Head of caudate nucleus (tissue), 42 donors: ENCODE results near the gene LIN28A.

Experiments
- DNase-seq, 42 donors: peaks; one replicate each; pipeline versions ENCODE4 v3.0.0 to v3.0.0-alpha.2; 2020 to 2021; ENCODE audit warnings: mixed read lengths in 7 of 42
- intact Hi-C: fragments of 100-400 bp; cut with DNase I; formaldehyde crosslinking; loops from one replicate; pipeline ENCODE4 v1.15.0; 2022

LIN28A gene

DNA sequence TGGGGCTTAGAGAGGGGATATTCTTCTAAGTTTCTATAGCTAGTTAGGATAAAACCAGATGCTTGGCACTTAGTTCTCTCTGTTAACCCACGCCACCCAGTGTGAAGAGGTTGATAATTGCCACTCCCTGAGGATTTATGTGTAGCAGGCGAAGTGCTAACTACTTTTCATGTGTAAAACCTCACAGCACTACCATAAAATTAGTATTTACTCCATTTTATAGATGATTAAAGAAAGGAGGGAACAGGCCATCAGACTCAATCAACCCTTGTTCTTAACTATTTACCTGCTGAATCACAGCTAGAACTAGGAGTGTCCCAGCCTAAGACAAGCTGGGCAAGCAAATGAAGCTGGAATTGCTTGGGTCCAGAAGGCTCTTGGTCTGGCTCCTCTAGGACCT, 8.9 kb downstream of the LIN28A start:
- intact Hi-C loops: no loop called here

DNA sequence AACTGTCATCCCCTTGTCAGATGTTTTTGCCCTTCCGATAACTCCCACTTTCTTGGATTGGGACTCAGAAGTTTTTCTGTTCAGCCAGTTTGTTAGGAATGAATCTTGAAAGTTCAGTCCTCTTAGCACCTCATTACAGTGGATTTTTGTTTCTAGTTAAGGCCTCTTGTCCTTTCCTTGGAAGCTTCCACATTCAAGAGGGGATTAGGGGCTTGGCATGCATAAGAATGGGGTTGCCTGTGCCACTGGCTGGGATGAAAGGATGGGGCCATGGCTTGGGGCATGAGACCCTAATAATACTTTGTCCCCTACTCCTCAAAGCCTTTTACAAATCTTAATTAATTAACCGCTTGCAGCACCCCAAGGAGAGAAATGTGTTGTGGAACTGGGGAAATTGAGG, 19.1 kb downstream of the LIN28A start:
- intact Hi-C loops: loop anchor here (5.0 kb wide), 1 partner anchor 43 kb away; the partner anchor contains the start of gene HMGN2
- DNase-seq: no peak

More for the DNA sequence above, 8.9 kb downstream of the LIN28A start:
- DNase-seq: peak in 1 of 42 donors; percentile 22

DNA sequence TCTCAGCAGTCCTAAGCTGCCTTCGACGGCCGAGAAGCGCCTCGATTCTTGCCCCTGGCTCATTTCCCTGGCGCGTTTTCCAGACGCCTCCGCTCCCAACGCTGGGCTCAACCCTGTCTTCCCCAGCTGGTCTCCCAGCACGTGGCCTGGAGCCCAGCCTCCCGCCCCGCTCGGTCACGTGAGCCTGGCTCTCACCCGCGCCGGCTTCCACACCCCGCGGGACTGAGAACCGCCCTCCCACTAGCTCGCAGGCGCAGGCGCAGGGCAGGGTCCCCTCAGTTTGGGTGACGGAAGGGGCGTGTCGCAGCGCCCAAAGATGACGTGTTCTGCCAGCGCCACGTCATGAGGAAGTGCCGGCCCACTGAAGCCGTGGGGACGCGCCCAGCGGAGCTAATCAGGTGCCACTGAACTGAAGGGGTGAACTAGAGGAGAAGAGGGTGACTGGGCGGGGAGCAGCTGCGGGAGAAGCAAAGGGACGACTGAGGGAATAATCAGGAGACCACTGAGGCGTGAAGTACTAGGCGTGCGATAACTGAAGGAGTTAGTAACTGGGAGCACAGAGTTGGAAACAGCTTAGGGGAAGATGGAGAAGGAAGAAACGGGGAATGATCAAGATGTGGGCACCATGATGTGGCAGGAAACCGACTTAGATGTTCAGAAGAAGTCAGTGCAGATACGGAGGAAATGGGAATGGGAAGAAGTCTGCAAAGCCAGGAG, 21.5 kb downstream of the LIN28A start, which contains the start of gene DHDDS:
DHDDS (plus strand) TSS at position 343 of the 717 bp plus-strand sequence. CDS start 625 bp downstream, outside the sequence.
- DNase-seq: peak; percentile 95 to 100 (median 99)
- intact Hi-C loops: loop anchor here (5.0 kb wide), 1 partner anchor 40 kb away; the partner anchor contains the start of gene HMGN2

DNA sequence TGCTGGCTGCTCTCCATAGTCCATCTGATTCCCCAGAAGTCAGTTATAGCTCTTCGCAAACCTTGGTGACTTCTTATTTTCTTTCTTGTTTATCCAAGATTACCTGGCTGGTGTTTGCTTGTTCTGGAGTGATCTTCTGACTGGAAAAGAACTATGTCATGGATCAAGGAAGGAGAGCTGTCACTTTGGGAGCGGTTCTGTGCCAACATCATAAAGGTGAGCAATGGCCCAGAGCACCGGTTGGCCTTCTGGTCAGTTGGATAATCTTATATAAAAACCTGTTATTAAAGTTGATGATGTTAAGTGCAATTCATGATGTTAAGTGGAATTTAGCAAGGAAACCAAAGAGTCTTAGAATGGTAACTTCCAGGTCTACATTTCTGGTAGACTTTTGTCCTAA, 22.2 kb downstream of the LIN28A start:
- intact Hi-C loops: loop anchor here (5.0 kb wide), 1 partner anchor 40 kb away; the partner anchor contains the start of gene HMGN2
- DNase-seq: no peak

DNA sequence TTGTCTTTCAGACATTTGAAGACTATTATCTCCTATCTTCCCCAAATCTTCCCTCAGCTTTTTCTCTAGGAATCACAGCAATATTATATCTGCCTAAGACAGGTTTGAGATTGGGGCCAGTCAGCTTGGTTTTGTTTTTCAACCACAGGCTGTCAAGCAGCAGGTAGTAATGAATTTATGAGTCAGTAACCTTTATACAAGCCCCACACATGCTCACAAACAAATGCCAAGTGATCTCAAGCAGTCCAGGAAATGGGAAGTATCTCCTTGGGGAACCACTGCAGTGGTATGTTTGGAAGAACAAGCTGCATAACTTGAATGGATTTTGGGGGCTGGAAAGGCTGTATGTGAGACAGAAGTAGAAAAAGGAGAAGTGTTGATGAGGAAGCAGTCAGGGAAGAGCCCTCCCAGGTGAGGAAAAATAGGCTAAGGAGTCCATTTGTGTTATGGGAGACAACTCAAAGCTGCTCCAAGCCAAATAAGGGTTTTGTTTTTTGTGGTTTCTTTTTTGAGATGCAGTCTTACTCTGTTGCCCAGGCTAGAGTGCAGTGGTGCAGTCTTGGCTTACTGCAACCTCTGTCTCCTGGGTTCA, 23.6 kb downstream of the LIN28A start:
- no peak for DNase-seq
- intact Hi-C loops: loop anchor here (5.0 kb wide), 1 partner anchor 38 kb away; the partner anchor contains the start of gene HMGN2

DNA sequence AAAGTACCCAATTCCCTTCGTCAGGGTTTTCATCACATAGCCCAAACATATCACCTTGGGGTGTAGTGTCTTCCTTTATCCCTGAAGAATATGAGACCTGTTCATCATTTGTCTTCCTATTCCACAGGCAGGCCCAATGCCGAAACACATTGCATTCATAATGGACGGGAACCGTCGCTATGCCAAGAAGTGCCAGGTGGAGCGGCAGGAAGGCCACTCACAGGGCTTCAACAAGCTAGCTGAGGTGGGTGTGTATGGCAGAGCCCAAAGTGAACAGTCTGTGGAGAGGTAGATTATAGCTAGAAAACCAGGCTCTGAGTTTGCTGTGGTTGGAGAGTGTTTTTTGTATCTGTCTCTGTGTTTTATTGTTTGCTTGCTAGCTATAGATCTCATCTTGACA, 27.4 kb downstream of the LIN28A start:
- intact Hi-C loops: no loop called here

DNA sequence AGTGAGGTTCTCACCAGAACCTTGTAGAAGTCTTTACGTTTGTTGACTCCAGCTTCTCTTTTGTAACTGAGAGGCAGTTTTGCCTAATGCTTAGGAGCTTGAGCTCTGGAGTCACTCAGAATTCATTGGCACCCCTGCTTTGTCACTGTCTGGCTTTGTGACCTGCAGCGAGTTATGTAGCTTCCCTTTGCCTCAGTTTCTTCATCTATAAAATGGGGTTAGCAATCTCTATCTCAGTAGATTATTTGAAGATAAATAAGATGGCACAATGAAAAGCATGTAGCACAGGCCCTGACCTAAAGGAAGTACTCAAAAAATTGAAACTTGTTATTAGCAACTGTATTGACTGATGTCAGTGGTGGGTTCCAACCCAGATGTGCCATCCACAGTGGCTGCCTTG, 29.6 kb downstream of the LIN28A start:
- DNase-seq: no peak
- intact Hi-C loops: no loop called here

More for the DNA sequence above, 27.4 kb downstream of the LIN28A start:
- DNase-seq: no peak

DNA sequence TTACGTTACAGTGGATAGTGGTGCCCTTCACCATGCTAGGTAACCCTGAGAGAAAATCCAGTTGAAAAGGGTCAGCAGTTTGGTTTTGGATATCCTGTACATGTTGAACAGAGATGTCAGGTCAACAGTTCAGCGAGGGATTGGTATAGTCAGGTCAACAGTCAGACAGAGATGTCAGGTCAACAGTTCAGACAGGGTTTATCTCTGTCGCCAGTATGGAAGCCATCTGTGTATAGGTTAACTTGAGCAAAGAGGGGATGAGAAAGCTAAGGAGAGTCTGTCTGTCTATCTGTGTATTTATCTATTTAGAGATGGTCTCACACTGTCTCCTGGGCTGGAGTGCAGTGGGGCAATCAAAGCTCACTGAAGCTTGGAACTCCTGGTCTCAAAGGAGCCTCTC, 39.3 kb downstream of the LIN28A start:
- no peak for DNase-seq
- intact Hi-C loops: no loop called here

DNA sequence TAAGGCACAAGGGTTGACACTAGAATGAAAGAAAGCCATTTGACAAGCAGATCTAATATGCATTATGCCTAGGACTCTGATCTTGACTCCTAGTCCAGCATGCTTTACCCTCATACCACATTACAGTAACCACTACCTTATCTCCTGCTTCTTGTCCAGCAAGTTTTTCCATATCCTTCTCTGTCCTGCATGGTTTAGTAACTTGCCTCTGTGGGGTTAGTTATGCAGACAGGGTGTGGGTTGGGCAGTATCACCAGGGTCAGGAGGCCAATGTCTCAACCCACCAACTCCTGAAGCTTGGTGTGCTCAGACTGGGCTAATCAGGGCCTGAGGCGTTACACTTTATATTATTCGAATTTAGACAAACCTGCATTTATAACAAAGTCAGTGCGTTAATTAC, 40.3 kb downstream of the LIN28A start:
- intact Hi-C loops: no loop called here
- no peak for DNase-seq

DNA sequence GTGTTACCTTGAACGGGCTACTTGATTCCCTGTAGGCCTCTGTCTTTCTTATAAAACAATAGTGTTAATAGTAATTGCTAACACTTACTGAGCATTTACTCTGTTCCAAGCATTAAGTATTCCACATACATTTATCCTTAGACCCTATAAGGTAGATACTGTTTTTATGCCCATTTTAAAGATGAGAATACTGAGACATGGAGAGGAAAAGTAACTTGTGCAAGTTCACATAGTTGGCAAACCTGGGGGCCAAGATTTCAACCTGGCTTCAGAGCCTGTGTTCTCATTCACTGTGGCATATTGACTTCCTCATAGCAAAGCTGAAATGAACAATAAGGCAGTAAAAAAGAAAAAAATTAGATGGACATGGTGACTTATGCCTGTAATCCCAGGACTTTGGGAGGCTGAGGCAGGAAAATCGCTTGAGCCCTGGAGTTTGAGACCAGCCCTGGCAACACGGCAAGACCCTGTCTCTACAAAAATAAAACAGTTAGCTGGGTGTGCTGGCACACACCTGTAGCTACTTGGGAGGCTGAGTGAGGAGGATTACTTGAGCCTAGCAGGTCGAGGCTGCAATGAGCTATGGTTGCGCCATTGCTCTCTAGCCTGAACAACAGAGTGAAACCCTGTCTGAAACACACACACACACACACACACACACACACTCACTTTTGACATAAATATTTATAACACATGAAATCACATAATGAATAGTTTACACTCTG, 42.0 kb downstream of the LIN28A start:
- intact Hi-C loops: no loop called here
- no peak for DNase-seq

DNA sequence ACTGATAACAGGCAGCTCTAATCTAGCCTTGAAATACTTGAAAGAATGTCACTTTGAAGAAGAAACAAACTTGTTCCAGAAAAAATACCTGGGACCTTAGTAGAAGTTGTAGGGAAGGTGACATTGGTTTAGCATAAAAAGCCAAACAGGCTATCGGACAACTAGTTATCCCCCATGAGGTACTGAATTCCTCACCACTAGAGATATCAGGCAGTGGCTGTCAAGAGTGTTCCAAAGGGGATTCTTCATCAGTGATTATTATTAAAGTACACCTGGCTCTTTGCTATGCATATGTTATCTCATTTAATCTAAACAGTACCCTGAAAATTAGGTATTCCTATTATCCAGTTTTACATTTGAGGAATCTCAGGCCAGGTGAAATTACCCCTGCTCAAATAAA, 48.5 kb downstream of the LIN28A start:
- DNase-seq: no peak
- intact Hi-C loops: no loop called here

DNA sequence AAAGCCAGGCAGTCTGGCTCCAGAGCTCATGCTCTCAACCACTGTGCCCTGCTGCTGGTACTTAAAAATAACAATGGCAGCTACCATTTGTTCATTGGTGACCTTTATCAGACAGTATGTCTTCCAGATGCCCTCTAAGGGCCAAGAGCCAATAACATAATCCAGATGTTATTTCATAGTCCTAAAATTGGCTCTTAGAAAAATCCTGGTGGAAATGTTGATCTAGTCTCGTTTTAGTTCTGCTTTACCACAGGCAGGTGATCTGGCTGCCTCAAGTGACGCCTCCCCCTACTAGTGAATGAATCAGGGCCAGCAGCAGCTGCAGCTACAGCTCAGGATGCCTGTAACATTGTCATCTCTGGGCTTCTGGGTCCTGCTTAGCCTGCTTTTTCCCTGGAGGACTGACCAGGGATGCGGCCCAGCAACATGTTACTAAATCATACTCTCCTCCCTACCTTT, 49.0 kb downstream of the LIN28A start:
- DNase-seq: peak in 34 of 42 donors; percentile 9 to 77 (median 40)
- intact Hi-C loops: no loop called here

DNA sequence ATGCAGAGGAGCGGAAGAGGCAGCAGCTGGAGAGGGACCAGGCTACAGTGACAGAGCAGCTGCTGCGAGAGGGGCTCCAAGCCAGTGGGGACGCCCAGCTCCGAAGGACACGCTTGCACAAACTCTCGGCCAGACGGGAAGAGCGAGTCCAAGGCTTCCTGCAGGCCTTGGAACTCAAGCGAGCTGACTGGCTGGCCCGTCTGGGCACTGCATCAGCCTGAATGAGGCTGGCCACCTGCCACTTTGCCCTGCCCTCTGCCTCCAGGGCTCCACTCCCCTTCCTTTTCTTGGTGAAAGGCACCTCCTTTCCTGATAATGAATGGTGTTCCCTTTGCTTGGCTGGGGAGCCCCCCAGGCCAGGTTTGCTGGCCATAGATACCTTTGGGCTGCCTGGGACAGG, 58.3 kb downstream of the LIN28A start:
- DNase-seq: peak in 32 of 42 donors; percentile 6 to 65 (median 38)

DNA sequence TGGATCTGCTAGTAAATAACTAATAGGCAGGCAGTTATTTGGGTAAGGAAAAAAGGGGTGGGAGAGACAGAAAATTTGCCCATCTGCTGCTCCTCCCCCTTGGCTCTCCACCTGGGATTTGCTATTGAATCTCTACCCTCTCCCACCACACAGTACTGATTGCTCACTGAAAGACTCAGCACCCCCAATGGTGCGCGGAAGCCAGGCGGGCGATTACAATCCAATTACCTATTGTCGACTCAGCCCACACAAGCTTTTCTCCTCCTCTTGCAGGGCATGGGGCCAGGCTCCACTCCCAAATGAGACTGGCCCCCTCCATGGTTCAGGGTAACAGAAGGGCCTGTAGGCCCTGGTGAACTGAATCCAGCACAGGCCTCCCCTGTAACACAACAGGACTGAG, 58.9 kb downstream of the LIN28A start:
- peak in 3 of 42 donors; percentile 13 to 44 (median 19) for DNase-seq
- intact Hi-C loops: no loop called here

More for the DNA sequence above, 58.3 kb downstream of the LIN28A start:
- intact Hi-C loops: no loop called here

DNA sequence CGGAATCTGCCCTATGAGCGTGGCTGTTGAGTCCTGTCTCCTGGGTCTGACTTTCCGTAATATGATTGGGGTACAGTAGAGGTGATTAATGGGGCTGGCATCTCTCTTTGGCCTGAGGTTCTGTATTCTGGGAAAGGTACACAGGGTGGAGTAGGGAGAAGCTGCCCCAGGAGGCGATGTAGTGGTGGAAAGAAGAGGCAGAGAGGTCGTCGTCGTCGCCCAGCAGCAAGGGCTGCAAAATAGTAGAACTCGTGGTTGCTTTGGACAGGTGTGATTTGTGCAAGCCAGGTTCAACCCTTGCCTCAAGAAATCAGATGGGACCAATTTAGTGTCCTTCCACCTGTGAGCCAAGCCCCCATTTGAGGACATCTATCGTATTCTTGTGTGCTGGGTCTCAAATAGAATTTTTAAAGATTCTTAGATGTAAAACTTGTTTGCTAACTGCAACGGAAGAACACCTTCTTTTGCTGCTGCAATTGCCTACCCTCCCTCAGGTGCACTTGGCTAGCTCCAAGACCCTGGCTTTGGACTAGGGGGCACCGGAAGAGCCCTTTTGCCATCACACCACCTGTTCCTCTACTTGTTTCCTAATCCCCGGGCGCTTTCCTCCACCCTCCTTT, 60.4 kb downstream of the LIN28A start:
- intact Hi-C loops: loop anchor here (5.0 kb wide), 1 partner anchor 39 kb away; the partner anchor contains the start of gene DHDDS

DNA sequence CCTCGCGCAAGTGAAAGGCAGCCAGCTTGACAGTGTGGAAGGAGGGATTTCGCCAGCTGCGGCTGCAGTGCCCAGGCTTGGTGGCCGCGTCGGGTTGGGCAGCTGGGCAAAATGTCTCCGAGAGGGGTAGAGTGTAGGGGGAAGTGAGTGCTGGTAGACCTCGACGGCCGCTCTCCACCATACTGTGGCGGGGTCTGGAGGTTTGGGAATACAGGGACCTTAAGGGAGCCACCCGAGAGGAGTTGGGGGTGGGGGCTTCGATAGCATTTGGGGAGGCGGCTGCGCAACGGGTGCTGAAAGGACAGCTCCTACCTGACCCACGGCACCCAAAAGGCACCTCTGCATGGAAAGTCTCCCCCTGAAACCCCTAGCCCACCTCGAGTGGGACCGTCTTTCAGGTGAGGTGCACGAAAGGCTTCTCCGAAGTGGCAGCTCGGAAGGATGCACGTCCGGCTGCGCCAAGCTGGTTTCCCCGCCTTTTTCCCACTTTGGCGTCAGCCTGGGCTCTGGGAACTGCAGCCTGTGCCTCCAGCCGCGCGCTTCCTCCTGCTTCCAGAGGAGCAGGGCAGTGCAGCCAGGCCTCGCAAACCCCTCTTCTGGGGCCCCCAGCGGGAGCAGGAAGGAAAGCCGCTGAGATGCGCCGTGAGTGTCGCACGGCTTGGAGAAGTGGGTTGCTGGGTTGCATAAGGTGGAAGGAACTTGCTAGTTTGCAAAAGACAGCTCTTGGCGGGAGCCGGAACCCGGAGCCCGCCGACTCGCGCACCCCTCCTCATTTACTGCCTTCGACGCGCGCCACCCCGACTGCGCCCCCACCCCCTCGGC, 61.1 kb downstream of the LIN28A start:
- peak in 41 of 42 donors; percentile 10 to 85 (median 53) for DNase-seq
- intact Hi-C loops: loop anchor here (5.0 kb wide), 1 partner anchor 39 kb away; the partner anchor contains the start of gene DHDDS

More for the DNA sequence above, 60.4 kb downstream of the LIN28A start:
- DNase-seq: peak in 4 of 42 donors; percentile 20 to 45 (median 38)

DNA sequence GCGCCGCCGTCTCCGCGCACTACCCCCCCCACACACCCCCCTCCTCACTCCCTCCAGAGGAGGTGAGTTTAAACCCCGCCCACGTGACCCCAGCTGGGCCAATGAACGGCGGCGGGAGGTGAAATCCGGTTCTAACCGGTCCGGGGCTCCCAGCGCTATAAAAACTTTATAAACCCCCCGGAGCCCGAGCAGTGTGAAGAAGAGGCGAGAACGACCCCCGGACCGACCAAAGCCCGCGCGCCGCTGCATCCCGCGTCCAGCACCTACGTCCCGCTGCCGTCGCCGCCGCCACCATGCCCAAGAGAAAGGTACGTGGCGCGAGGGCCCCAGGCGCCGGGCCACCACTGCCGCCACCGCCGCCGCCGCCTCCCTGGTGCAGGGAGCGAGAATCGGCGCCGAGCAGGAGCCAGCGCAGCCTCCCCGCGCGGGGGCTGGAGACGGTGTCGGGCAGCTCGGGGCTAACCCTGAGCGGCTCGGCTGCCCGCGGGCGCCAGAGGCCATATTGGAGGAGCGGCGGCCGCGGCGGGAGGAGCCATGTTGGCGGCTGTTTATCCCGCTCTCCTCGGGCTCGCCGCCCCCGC, 61.8 kb downstream of the LIN28A start, which contains the start of gene HMGN2:
HMGN2 (plus strand) TSS at position 121 of the 581 bp plus-strand sequence; CDS start at position 294, 173 bp downstream.
- intact Hi-C loops: loop anchor here (5.0 kb wide), 1 partner anchor 40 kb away; the partner anchor contains the start of gene DHDDS
- peak; percentile 92 to 98 (median 96) for DNase-seq
